SU-DHL-6 (cell line): Measurements from ENCODE around the gene ZNF385C.

Experiments used
- EZH2phosphoT487 ChIP-seq: fragments of 200-600 bp; sonication (generic), shearing (Covaris generic); conservative IDR thresholded peaks from 2 replicates; pipeline ENCODE4 v1.6.1; 2018; ENCODE audit warnings: mild to moderate bottlenecking, antibody characterized with exemption, low read length, moderate library complexity, mixed read lengths
- TF ChIP-seq, protein P1 (sequence below): fragments of 200-600 bp; sonication (generic); IDR thresholded peaks from one replicate; pipeline ENCODE4 v1.5.1; 2017; ENCODE audit warnings: antibody characterized with exemption, mild to moderate bottlenecking, low read length, moderate library complexity; ENCODE audit not compliant: insufficient read depth, poor library complexity, severe bottlenecking

DNA sequence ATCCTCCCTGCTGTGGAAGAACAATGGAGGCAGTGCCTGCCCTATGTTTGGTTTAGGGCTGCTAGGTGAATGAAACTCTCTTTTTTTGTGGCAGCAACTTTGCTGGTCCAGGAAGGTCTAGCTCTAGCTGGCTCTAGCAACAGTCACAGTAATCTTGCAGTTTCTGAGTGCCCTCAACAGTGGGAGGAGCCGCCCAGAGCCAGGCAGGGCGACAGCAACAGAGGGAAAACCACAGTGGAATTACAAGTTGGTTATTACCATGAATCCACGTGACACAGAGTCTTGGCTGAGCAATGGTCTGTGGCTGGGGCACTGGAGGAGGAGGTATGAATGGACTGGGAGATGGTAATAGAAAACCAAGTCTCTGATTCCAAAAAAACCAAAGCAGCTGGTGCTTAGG lies 34.7 kb upstream of the ZNF385C start:
- TF ChIP-seq, protein P1, sequence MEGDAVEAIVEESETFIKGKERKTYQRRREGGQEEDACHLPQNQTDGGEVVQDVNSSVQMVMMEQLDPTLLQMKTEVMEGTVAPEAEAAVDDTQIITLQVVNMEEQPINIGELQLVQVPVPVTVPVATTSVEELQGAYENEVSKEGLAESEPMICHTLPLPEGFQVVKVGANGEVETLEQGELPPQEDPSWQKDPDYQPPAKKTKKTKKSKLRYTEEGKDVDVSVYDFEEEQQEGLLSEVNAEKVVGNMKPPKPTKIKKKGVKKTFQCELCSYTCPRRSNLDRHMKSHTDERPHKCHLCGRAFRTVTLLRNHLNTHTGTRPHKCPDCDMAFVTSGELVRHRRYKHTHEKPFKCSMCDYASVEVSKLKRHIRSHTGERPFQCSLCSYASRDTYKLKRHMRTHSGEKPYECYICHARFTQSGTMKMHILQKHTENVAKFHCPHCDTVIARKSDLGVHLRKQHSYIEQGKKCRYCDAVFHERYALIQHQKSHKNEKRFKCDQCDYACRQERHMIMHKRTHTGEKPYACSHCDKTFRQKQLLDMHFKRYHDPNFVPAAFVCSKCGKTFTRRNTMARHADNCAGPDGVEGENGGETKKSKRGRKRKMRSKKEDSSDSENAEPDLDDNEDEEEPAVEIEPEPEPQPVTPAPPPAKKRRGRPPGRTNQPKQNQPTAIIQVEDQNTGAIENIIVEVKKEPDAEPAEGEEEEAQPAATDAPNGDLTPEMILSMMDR, result no peak
- no peak for TF ChIP-seq EZH2phosphoT487
